AG04449 (cell line): ENCODE data around the gene SLC41A1.
"Not testable (repeated sequence)": the region's sequence is repeated elsewhere in the genome, so short reads cannot be mapped to it uniquely, and the experiment has no call there.

Source experiments
- CTCF ChIA-PET: fragments of 350-600 bp; formaldehyde crosslinking; extraction: SDS; loops from one replicate; lab custom pipeline; 2021; ENCODE audit warnings: antibody characterized with exemption; lab: Yijun Ruan, JAX
- POLR2A ChIA-PET: fragments of 400-600, 350-600 bp; formaldehyde crosslinking; extraction: SDS; loops from one replicate; lab custom pipeline; 2020; ENCODE audit warnings: antibody characterized with exemption, inconsistent platforms; lab: Yijun Ruan, JAX
- DNase-seq: peaks from one replicate; pipeline ENCODE4 v3.0.0-alpha.2; 2010; ENCODE audit warnings: low read depth, low spot score
- H3K4me3 ChIP-seq: 2 replicates; pipeline ENCODE4 v1.5.1; 2011; ENCODE audit warnings: low read depth, mild to moderate bottlenecking, control low read depth, low read length
- CTCF ChIP-seq: IDR thresholded peaks from one replicate; pipeline ENCODE4 v1.5.1; 2011; ENCODE audit warnings: mild to moderate bottlenecking, moderate library complexity, low read length, control low read depth, inconsistent platforms; ENCODE audit not compliant: insufficient read depth; ENCODE audit errors: missing control alignments

The SLC41A1 gene

DNA sequence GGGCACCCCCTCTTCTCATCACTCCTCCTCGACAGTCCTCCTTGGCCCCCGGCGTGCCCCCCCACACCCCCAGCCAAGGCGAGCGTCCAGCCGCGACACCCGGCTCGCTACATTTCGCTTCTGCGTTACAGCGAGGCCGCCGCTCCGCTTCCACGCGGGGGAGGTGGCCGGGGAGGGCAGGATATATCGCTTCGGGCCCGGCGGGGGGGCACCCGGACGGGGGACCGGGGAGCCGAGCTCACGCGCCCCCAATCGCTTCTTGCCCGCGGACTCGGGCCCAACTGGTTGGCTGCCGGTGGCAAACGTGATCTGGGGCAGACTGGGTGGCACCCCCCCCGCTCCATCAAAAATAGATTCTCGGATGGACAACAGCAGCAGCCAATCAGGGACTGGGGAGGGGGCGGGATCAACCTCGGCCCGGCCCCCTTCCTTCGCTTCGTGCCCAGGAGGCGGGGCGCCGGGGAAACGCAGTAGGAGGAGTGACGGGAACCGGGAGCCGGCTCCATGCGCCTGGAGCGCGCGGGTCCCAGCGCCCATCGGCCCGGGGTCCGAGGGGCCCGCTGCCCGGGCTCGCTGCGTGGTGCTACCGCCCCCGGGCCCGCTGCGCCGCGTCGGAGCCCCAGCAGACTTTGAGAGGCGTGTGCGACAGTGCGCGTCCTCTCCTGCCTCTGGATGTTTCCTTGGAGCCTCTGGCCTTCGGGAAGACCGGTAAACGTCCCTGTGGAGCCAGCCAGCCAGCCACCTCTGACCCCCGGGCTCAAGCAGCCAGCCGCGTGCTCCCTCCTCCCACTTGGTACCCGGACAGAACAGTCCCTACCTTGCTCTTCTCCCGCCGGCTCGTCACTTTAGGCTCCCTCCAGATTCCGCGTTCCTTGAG is at the start of gene SLC41A1:
SLC41A1 (minus strand) TSS at position 321 of the 877 bp plus-strand sequence. CDS start 2,757 bp downstream, outside the sequence.
- ChIA-PET POLR2A (interaction anchor here (0.7 to 1.0 kb wide), 2 partner anchors 13 to 14 kb away, joined by 3 read pairs; no protein-coding TSS in a partner anchor), CTCF (interaction anchor here (1.1 to 3.6 kb wide), 4 partner anchors 21 to 164 kb away, joined by 3 to 25 read pairs (median 10); no protein-coding TSS in a partner anchor)
- H3K4me3 ChIP-seq, result peak within 1 kb of the TSS; percentile 80
- no peak for TF ChIP-seq CTCF
- peak; percentile 52 for DNase-seq

GRCh38 chr1:205861540-205861939 is 48.5 kb upstream of the SLC41A1 start:
- TF ChIP-seq CTCF, result no peak
- no peak for DNase-seq
- H3K4me3 ChIP-seq, result no peak overlapping the region
- POLR2A ChIA-PET, result no interaction called here
- CTCF ChIA-PET, result no interaction called here

GRCh38 chr1:205858141-205858961 is 45.4 kb upstream of the SLC41A1 start:
- H3K4me3 ChIP-seq, result no peak overlapping the region
- CTCF ChIA-PET, result interaction anchor here (1.1 to 2.2 kb wide), 4 partner anchors 47 to 200 kb away, joined by 3 to 6 read pairs (median 4); no protein-coding TSS in a partner anchor
- DNase-seq, result no peak

DNA sequence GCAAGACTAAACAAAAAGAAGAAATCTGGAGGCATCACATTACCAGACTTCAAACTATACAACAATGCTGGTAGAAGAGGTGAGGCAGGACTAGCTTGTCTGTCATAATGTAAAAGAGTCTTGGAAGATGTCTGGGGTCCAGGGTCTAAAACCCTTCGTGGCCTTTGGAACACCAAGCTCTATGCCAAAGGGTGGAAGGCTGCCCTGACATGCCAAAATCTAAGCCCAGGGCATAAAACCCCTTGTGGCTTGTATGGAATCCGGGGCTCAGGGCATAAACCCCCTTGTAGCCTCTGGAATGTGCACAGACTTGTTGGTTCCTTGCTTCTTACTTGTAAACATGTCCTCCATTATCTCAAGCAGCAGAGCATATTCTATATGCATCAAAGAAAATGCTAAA is 44.5 kb upstream of the SLC41A1 start:
- CTCF ChIA-PET, result interaction anchor here (2.1 to 2.2 kb wide), 2 partner anchors 50 to 120 kb away, joined by 5 to 6 read pairs; no protein-coding TSS in a partner anchor
- H3K4me3 ChIP-seq, POLR2A ChIA-PET, DNase-seq: not testable (repeated sequence)

More at GRCh38 chr1:205858141-205858961, 45.4 kb upstream of the SLC41A1 start:
- POLR2A ChIA-PET, result no interaction called here
- TF ChIP-seq CTCF, result no peak

GRCh38 chr1:205856433-205856832 is 43.4 kb upstream of the SLC41A1 start:
- no peak overlapping the region for H3K4me3 ChIP-seq
- TF ChIP-seq CTCF, result no peak
- DNase-seq, result no peak
- POLR2A ChIA-PET, result no interaction called here
- CTCF ChIA-PET, result interaction anchor here (2.2 kb wide), 1 partner anchor 121 kb away, joined by 6 read pairs; no protein-coding TSS in a partner anchor

GRCh38 chr1:205852969-205853368 is 40.0 kb upstream of the SLC41A1 start:
- DNase-seq, result no peak
- no peak for TF ChIP-seq CTCF
- ChIA-PET POLR2A (no interaction called here), CTCF (interaction anchor here (1.3 kb wide), 1 partner anchor 124 kb away, joined by 4 read pairs; no protein-coding TSS in a partner anchor)
- H3K4me3 ChIP-seq, result no peak overlapping the region
